ENCODE measurements around the gene XYLT2. TPM values are rescaled to one million over a fixed set of nuclear protein-coding genes. Genes with fewer than 3 reads are reported as not detected.
A peak's percentile ranks its signal among the peaks of the same experiment; 100 is the strongest.

XYLT2 gene
- total and polyA plus RNA-seq, 9 of the 15 experiments (the other 6 are each of a cell fraction or from before 2014, with no cell fraction given), result 0.63 to 9.1 (median 4.3) TPM

GRCh38 chr17:50361561-50362480, 15.9 kb downstream of the XYLT2 start (continued):
- TF ChIP-seq PRDM10 (IDR thresholded peaks at IDR 0.05; ENCODE audit: partially characterized antibody) (peak; percentile 56), KLF13 (tag; IDR thresholded peaks at IDR 0.05; ENCODE audit: borderline replicate concordance, low read depth) (no peak), ZNF232 (CRISPR knock-in tag; IDR thresholded peaks at IDR 0.05) (0 out of 2 replicates have a peak, but pooled peaks have one; percentile 18), CBX3 (IDR thresholded peaks at IDR 0.05; ENCODE audit: borderline replicate concordance in 1 of 2, low read length in 2 of 2) (peak in 1 of 2 experiments; percentile 55; a peak in 1 of 3 replicates), HSF4 (CRISPR knock-in tag; IDR thresholded peaks at IDR 0.05; ENCODE audit: borderline replicate concordance) (no peak), STAG1 (CRISPR knock-in tag; IDR thresholded peaks at IDR 0.05; ENCODE audit: borderline replicate concordance) (no peak), GABPB1 (CRISPR knock-in tag; IDR thresholded peaks at IDR 0.05) (peak; percentile 64), ZC3H4 (CRISPR knock-in tag; IDR thresholded peaks at IDR 0.05; ENCODE audit: borderline replicate concordance) (no peak), ZNF280B (CRISPR knock-in tag; IDR thresholded peaks at IDR 0.05) (no peak), TCF7L2 (IDR thresholded peaks at IDR 0.05; ENCODE audit: low read depth, low read length) (no peak), MITF (IDR thresholded peaks at IDR 0.05) (0 out of 2 replicates have a peak, but pooled peaks have one; percentile 12), ZHX1 (conservative IDR thresholded peaks at IDR 0.05; ENCODE audit: low read length) (no peak), IFI16 (CRISPR knock-in tag; IDR thresholded peaks at IDR 0.05) (no peak), CBFA2T3 (IDR thresholded peaks at IDR 0.05) (peak; percentile 97), EGR1 (conservative IDR thresholded peaks at IDR 0.05) (peak; percentile 75), ZNF175 (CRISPR knock-in tag; IDR thresholded peaks at IDR 0.05; ENCODE audit: low read depth) (no peak), MYNN (IDR thresholded peaks at IDR 0.05) (peak; percentile 80), MYNN (CRISPR knock-in tag; IDR thresholded peaks at IDR 0.05) (no peak)

All from K562 (cell line).